Measurements from ENCODE around the gene NADK2. TPM values are rescaled to one million over a fixed set of nuclear protein-coding genes. Genes with fewer than 3 reads are reported as not detected.

NADK2 gene
- total RNA-seq, 1 donor from 2014 or later, result 38.1 TPM

DNA sequence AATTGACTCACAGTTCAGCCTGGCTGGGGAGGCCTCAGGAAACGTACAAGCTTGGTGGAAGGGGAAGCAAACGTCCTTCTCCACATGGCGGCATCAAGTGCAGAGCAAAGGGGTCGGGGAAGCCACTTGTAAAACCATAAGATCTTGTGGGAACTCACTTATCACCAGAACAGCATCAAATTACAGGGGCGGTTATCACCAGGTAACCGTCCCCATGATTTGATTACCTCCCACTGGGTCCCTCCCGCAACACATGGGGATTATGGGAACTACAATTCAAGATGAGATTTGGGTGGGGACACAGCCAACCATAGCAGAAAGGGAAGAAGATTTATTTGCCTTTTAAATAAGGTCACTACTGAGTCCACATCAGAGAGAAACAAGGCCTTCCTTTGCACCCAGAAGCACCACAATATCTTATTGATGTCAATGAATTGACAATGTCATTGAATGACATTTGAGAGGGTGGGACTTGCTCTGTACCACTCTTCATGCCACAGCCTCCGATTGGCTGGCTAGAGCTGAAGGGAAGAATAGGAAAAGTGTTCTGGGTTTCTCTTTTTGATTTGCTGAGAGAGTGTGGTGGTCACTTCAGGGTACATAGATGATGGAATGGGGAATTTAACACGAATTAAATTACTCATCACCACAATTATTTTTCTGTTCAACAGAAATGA is 78.8 kb downstream of the NADK2 start:
- Mint-ChIP-seq H3K27ac (no peak overlapping the region), H3K36me3 (ENCODE audit: insufficient read depth) (peaks cover 33% of the 10 kb centered on the region), H3K27me3 (no peaks in the 10 kb centered on the region), H3K4me3 (ENCODE audit: low read depth) (no peak overlapping the region), H3K4me1 (ENCODE audit: low read depth) (peaks cover 2% of the 10 kb centered on the region), H3K9me3 (ENCODE audit: low read depth) (no peaks in the 10 kb centered on the region)
- TF ChIP-seq, protein P1, sequence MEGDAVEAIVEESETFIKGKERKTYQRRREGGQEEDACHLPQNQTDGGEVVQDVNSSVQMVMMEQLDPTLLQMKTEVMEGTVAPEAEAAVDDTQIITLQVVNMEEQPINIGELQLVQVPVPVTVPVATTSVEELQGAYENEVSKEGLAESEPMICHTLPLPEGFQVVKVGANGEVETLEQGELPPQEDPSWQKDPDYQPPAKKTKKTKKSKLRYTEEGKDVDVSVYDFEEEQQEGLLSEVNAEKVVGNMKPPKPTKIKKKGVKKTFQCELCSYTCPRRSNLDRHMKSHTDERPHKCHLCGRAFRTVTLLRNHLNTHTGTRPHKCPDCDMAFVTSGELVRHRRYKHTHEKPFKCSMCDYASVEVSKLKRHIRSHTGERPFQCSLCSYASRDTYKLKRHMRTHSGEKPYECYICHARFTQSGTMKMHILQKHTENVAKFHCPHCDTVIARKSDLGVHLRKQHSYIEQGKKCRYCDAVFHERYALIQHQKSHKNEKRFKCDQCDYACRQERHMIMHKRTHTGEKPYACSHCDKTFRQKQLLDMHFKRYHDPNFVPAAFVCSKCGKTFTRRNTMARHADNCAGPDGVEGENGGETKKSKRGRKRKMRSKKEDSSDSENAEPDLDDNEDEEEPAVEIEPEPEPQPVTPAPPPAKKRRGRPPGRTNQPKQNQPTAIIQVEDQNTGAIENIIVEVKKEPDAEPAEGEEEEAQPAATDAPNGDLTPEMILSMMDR (IDR thresholded peaks at IDR 0.05; ENCODE audit: unreplicated experiment), result no peak
- DNase-seq (ENCODE audit: low spot score, unreplicated experiment), result no peak

DNA sequence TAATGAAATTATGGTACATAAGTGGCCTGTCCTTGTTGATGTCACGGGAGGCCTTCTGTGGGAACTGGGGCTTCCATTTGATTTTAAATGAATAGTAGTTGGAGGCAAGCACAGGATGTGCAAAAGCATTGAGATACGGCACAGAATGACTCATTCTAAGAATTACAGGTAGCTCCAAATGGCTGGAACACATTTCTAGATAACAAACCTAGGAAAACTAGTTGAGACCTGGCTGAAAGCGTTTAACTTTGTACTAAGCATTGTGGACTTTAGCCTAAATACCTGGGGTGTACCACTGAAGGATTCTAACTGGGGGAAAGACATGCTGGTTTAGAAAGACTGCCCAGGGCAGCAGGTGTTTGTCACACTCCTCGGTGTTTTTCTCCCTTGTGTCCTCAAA is 80.4 kb downstream of the NADK2 start:
- H3K27me3 Mint-ChIP-seq, result no peaks in the 10 kb centered on the region
- H3K4me1 Mint-ChIP-seq (ENCODE audit: low read depth), result peaks cover 2% of the 10 kb centered on the region
- no peak overlapping the region for H3K27ac Mint-ChIP-seq
- TF ChIP-seq, protein P1 (IDR thresholded peaks at IDR 0.05; ENCODE audit: unreplicated experiment), result no peak
- peaks cover 26% of the 10 kb centered on the region for H3K36me3 Mint-ChIP-seq (ENCODE audit: insufficient read depth)
- no peak overlapping the region for H3K4me3 Mint-ChIP-seq (ENCODE audit: low read depth)
- no peaks in the 10 kb centered on the region for H3K9me3 Mint-ChIP-seq (ENCODE audit: low read depth)
- DNase-seq (ENCODE audit: low spot score, unreplicated experiment), result no peak

DNA sequence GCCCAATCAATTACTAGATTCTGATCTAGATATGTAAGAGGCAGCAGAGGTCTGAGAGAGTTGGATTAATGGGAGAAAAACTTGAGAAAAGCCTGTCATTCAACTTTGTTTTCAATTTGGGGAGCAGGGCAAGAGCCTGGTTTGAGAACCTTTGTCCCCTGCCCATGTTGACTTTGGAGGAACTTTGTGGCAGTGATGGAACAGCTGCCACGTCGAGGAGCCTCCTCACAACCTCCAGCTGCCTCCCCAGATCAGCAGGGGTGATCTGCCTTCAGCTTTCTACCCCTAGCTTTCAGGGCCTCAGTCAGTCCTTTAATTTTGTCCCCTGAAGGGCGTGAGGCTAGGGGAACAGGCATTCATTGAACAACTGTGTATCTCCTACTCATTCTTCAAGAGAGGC is 81.1 kb downstream of the NADK2 start:
- peaks cover 31% of the 10 kb centered on the region for H3K36me3 Mint-ChIP-seq (ENCODE audit: insufficient read depth)
- H3K27me3 Mint-ChIP-seq, result no peaks in the 10 kb centered on the region
- H3K27ac Mint-ChIP-seq, result no peak overlapping the region
- TF ChIP-seq, protein P1 (IDR thresholded peaks at IDR 0.05; ENCODE audit: unreplicated experiment), result no peak
- peaks cover 2% of the 10 kb centered on the region for H3K4me1 Mint-ChIP-seq (ENCODE audit: low read depth)
- H3K9me3 Mint-ChIP-seq (ENCODE audit: low read depth), result no peaks in the 10 kb centered on the region
- H3K4me3 Mint-ChIP-seq (ENCODE audit: low read depth), result no peak overlapping the region
- no peak for DNase-seq (ENCODE audit: low spot score, unreplicated experiment)

DNA sequence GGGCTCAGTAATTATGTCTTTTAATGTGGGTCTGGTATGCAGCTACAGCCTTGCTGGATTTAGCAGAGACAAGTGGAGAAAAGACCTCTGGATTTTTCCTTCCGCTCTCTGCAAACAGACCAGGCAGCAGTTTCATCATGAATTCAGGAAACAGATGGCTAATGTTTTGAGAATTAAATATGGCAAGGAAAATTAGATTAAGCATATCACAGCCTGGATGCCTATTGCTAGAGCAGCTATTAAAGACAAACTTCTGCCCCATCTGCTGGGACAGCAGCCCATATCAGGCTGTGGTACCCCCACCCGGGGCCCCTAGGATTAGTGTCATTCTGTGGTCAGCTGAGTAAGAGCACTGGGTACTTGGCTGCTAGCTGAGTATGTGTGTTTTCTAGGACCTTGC is 83.6 kb downstream of the NADK2 start:
- Mint-ChIP-seq H3K9me3 (ENCODE audit: low read depth) (no peaks in the 10 kb centered on the region), H3K27ac (no peak overlapping the region)

DNA sequence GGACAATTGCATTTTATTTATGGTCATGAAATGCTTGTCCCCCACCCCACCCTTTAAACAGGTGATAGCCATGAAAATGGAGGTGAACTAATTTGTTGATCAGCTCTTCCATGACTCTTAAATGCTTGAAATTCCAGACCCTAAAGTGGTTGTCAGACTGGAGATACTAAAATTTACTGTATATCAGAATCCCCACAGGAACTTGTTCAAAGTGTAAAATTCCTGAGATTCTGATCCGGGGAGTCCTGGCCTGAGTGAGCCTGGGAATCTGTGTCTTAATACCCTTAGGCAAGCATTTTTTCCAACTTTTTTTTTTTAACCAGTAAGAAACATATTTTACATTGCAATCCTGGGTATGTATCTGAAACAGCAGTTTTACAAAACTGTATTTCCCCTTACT is 85.1 kb downstream of the NADK2 start:
- peaks cover 27% of the 10 kb centered on the region for H3K36me3 Mint-ChIP-seq (ENCODE audit: insufficient read depth)

More for the DNA sequence above, 83.6 kb downstream of the NADK2 start:
- H3K27me3 Mint-ChIP-seq, result no peaks in the 10 kb centered on the region
- H3K4me1 Mint-ChIP-seq (ENCODE audit: low read depth), result peaks cover 12% of the 10 kb centered on the region
- H3K36me3 Mint-ChIP-seq (ENCODE audit: insufficient read depth), result peaks cover 37% of the 10 kb centered on the region
- DNase-seq (ENCODE audit: low spot score, unreplicated experiment), result no peak
- H3K4me3 Mint-ChIP-seq (ENCODE audit: low read depth), result no peak overlapping the region
- TF ChIP-seq, protein P1 (IDR thresholded peaks at IDR 0.05; ENCODE audit: unreplicated experiment), result no peak

More for the DNA sequence above, 85.1 kb downstream of the NADK2 start:
- TF ChIP-seq, protein P1 (IDR thresholded peaks at IDR 0.05; ENCODE audit: unreplicated experiment), result no peak
- Mint-ChIP-seq H3K9me3 (ENCODE audit: low read depth) (no peaks in the 10 kb centered on the region), H3K4me3 (ENCODE audit: low read depth) (no peak overlapping the region), H3K27ac (no peak overlapping the region), H3K27me3 (no peaks in the 10 kb centered on the region), H3K4me1 (ENCODE audit: low read depth) (peaks cover 21% of the 10 kb centered on the region)
- DNase-seq (ENCODE audit: low spot score, unreplicated experiment), result no peak
